Effector memory CD4-positive, alpha-beta T cell (primary cell): Measurements from ENCODE around the gene NPFFR1.

ENCODE experiments used
- DNase-seq, 3 donors: peaks; one replicate each; pipeline ENCODE4 v3.0.0-alpha.2; 2020
- H3K27ac ChIP-seq: 2 replicates; pipeline ENCODE4 v1.7.0; 2013; ENCODE audit warnings: mild to moderate bottlenecking, low read length, moderate library complexity; ENCODE audit not compliant: insufficient read depth, poor library complexity, severe bottlenecking
- H3K27me3 ChIP-seq: replicated peaks from 2 replicates; pipeline ENCODE4 v1.7.0; 2013; ENCODE audit warnings: mild to moderate bottlenecking, low read length; ENCODE audit not compliant: insufficient read depth, control insufficient read depth, poor library complexity, severe bottlenecking
- H3K36me3 ChIP-seq: 2 replicates; pipeline ENCODE4 v1.7.0; 2013; ENCODE audit warnings: mild to moderate bottlenecking, low read length, moderate library complexity; ENCODE audit not compliant: control insufficient read depth, insufficient read depth
- H3K4me1 ChIP-seq: 2 replicates; pipeline ENCODE4 v1.7.0; 2013; ENCODE audit warnings: low read length, mild to moderate bottlenecking; ENCODE audit not compliant: control insufficient read depth, insufficient read depth, poor library complexity, severe bottlenecking
- H3K4me3 ChIP-seq: 2 replicates; pipeline ENCODE4 v1.7.0; 2013; ENCODE audit warnings: low read length, low read depth, mild to moderate bottlenecking; ENCODE audit not compliant: insufficient read depth, poor library complexity, severe bottlenecking
- H3K9me3 ChIP-seq: 2 replicates; pipeline ENCODE4 v1.7.0; 2013; ENCODE audit warnings: mild to moderate bottlenecking, low read length, moderate library complexity; ENCODE audit not compliant: control insufficient read depth

Gene NPFFR1

DNA sequence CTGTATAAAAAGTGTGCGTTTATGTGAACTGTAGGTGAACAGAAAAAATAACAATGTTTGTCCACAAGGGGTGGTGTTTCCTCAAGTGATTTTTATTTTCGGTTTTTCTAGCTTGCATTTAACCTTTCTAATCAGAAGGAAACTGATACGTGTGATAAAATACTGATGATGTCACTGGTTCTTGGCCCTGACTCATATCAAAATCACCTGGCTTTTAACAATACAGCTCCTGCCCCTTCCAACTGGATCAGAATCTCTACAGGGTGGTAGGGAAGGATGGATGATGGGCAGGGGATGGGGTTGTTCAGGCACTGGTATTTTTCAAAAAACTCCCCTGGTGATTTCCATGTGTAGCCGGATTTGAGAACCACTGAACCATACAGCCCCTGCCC is 10.9 kb downstream of the NPFFR1 start:
- Histone ChIP-seq H3K4me3 (no peak overlapping the region), H3K27me3 (no peaks in the 10 kb centered on the region), H3K9me3 (no peaks in the 10 kb centered on the region), H3K4me1 (no peaks in the 10 kb centered on the region), H3K27ac (no peak overlapping the region), H3K36me3 (no peaks in the 10 kb centered on the region)
- DNase-seq, result no peak

GRCh38 chr10:70271996-70272924 is 11.5 kb downstream of the NPFFR1 start:
- DNase-seq, result no peak
- Histone ChIP-seq H3K27me3 (no peaks in the 10 kb centered on the region), H3K36me3 (no peaks in the 10 kb centered on the region), H3K27ac (no peak overlapping the region), H3K9me3 (no peaks in the 10 kb centered on the region), H3K4me3 (no peak overlapping the region), H3K4me1 (no peaks in the 10 kb centered on the region)

DNA sequence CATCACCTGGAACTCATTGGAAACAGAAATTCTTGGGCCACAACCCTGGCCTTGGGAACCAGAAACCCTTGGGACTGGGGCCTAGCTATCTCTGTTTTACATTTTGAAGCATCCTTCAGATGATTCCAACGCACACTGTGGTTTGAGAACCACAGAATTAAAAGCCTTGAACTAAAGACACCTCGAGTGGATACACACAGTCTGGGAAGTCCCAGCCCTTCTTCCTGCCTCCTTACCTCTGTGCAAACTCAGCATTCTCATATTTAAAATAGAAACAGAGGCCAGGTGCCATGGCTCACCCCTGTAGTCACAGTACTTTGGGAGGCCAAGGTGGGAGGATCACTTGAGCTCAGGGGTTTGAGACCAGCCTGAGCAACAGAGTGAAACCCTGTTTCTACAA is 12.9 kb downstream of the NPFFR1 start:
- H3K27ac ChIP-seq, result no peak overlapping the region
- DNase-seq, result no peak

GRCh38 chr10:70269741-70270140 is 14.1 kb downstream of the NPFFR1 start:
- no peak overlapping the region for H3K27ac ChIP-seq
- no peaks in the 10 kb centered on the region for H3K27me3 ChIP-seq
- DNase-seq, result no peak
- H3K4me3 ChIP-seq, result no peak overlapping the region
- no peaks in the 10 kb centered on the region for H3K36me3 ChIP-seq
- no peaks in the 10 kb centered on the region for H3K4me1 ChIP-seq
- H3K9me3 ChIP-seq, result no peaks in the 10 kb centered on the region

More for the DNA sequence above, 12.9 kb downstream of the NPFFR1 start:
- Histone ChIP-seq H3K27me3 (no peaks in the 10 kb centered on the region), H3K4me1 (no peaks in the 10 kb centered on the region), H3K4me3 (no peak overlapping the region), H3K36me3 (no peaks in the 10 kb centered on the region), H3K9me3 (no peaks in the 10 kb centered on the region)

DNA sequence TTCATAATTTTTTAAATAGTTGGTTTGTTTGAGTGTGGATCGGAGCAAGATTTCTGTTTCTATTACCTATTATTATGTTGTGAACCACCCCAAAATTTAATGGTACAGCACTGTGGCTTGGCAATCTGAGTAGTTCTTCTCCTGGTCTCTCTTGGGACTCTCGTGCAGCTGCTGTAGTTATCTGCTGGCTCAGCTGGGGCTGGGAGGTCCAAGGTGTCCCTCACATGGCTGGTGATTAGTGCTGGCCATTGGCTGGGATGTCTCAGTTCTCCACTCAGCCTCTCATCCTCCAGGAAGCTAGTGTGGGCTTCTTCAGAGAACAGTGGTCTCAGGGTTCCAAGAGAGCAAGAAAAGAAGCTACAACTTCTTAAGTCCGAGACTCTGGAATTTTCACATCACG is 15.4 kb downstream of the NPFFR1 start:
- H3K27me3 ChIP-seq, result no peaks in the 10 kb centered on the region
- DNase-seq, result no peak
- no peak overlapping the region for H3K27ac ChIP-seq
- no peaks in the 10 kb centered on the region for H3K9me3 ChIP-seq
- H3K36me3 ChIP-seq, result no peaks in the 10 kb centered on the region
- H3K4me1 ChIP-seq, result no peaks in the 10 kb centered on the region
- H3K4me3 ChIP-seq, result no peak overlapping the region

DNA sequence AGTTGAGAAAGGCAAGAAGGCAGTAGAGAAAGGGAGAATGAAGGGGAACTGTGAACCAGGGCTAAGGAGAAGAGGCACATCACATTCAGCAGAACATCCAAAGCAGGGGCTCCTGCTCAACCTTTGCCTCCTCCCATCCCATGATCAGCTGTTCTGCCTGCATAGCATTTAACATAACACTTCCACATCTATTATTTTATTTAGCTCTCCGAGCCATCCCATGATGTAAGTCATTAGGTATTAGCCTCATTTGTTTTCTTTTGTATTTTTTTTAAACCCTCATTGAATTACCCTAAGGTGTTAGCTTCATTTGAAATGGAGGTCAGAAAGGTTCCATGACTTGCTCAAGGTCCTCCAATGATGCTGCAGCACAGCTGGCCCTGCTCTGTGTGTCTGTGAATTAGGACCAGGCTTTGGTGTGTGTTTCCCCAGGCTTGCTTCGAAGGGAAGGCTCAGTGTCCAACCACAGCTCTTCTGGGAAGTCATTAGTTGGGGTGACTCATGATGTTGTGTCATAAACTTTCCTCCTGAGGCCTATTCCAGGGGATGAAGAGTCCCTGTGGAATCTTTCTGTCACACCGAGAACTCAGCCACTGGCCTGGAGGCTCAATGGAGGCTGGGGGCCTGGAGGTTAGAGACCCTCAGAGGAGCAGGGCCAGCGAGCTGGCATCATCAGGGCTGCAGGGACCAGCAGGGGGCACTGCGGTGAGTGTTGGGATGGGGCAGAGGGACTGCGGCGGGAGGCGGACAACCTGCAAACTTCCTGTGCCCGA is 16.5 kb downstream of the NPFFR1 start:
- Histone ChIP-seq H3K4me3 (no peak overlapping the region), H3K27me3 (no peaks in the 10 kb centered on the region), H3K4me1 (no peaks in the 10 kb centered on the region), H3K36me3 (no peaks in the 10 kb centered on the region), H3K9me3 (no peaks in the 10 kb centered on the region), H3K27ac (no peak overlapping the region)
- no peak for DNase-seq

DNA sequence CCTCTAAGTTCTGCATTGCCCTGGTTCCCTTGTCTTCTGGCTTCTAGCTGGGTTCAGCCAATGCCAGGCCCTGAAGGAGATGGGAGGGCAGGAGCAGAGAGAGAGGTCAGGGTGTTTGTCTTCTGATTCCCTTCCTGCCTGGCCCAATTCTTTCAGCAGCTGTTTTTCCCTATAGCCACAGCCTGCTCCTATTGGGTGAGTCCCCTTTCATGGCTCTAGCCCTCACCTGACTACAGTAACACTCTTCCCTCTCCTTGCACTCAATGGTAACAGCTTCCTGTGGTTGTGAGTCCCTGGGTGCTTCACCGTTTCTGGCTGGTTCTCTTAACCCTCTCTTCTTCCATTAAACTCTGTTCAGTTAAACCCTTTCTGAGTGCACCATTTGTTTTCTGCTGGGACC is 17.1 kb downstream of the NPFFR1 start:
- H3K27ac ChIP-seq, result no peak overlapping the region

GRCh38 chr10:70266056-70266455 is 17.7 kb downstream of the NPFFR1 start:
- Histone ChIP-seq H3K36me3 (no peaks in the 10 kb centered on the region), H3K27ac (no peak overlapping the region), H3K4me1 (no peaks in the 10 kb centered on the region), H3K4me3 (no peak overlapping the region), H3K9me3 (no peaks in the 10 kb centered on the region), H3K27me3 (no peaks in the 10 kb centered on the region)
- no peak for DNase-seq

More for the DNA sequence above, 17.1 kb downstream of the NPFFR1 start:
- H3K27me3 ChIP-seq, result no peaks in the 10 kb centered on the region
- no peaks in the 10 kb centered on the region for H3K36me3 ChIP-seq
- no peak for DNase-seq
- no peak overlapping the region for H3K4me3 ChIP-seq
- no peaks in the 10 kb centered on the region for H3K4me1 ChIP-seq
- H3K9me3 ChIP-seq, result no peaks in the 10 kb centered on the region

GRCh38 chr10:70265032-70265689 is 18.6 kb downstream of the NPFFR1 start:
- H3K4me3 ChIP-seq, result no peak overlapping the region
- DNase-seq, result no peak

More at GRCh38 chr10:70265032-70265689, 18.6 kb downstream of the NPFFR1 start:
- Histone ChIP-seq H3K4me1 (no peaks in the 10 kb centered on the region), H3K36me3 (no peaks in the 10 kb centered on the region), H3K27me3 (no peaks in the 10 kb centered on the region), H3K9me3 (no peaks in the 10 kb centered on the region), H3K27ac (no peak overlapping the region)
